CD4-positive, alpha-beta memory T cell (primary cell): ENCODE results near the gene LYVE1. TPM values are rescaled to one million over a fixed set of nuclear protein-coding genes. Genes with fewer than 3 reads are reported as not detected.

Experiments used
- CTCF ChIA-PET: fragments of 350-600 bp; sonication (Branson Sonifier 250); formaldehyde crosslinking; loops from one replicate; lab custom pipeline; 2021; ENCODE audit warnings: inconsistent platforms; ENCODE audit not compliant: partially characterized antibody; lab: Charles Lee
- POLR2A ChIA-PET: fragments of 350-600 bp; sonication (Branson Sonifier 250); formaldehyde crosslinking; loops from one replicate; lab custom pipeline; 2021; ENCODE audit not compliant: partially characterized antibody; lab: Charles Lee
- DNase-seq, 5 donors: peaks; one replicate each; pipeline versions ENCODE4 v3.0.0 to v3.0.0-alpha.2; 2020 to 2022; ENCODE audit warnings: mixed read lengths in 1 of 5
- H3K27ac ChIP-seq: one replicate; pipeline ENCODE4 v1.7.0; 2013; ENCODE audit warnings: low read depth, low read length
- H3K27me3 ChIP-seq: 2 replicates; pipeline ENCODE4 v1.7.0; 2013; ENCODE audit warnings: mild to moderate bottlenecking, low read length, moderate library complexity; ENCODE audit not compliant: insufficient read depth
- H3K36me3 ChIP-seq: 2 replicates; pipeline ENCODE4 v1.7.0; 2013; ENCODE audit warnings: mild to moderate bottlenecking, low read length, moderate library complexity; ENCODE audit not compliant: insufficient read depth
- H3K4me1 ChIP-seq: 2 replicates; pipeline ENCODE4 v1.7.0; 2013; ENCODE audit warnings: mild to moderate bottlenecking, low read length, moderate library complexity; ENCODE audit not compliant: insufficient read depth
- H3K4me3 ChIP-seq, 2 donors: one replicate each; pipeline ENCODE4 v1.7.0; 2013; ENCODE audit warnings: low read length in 2 of 2, mild to moderate bottlenecking in 1 of 2
- H3K9me3 ChIP-seq, 2 donors: one replicate each; pipeline ENCODE4 v1.7.0; 2013; ENCODE audit warnings: low read length in 2 of 2, control low read depth in 1 of 2; ENCODE audit not compliant: control insufficient read depth in 1 of 2
- H3K27ac Mint-ChIP-seq, 7 donors: one replicate each; pipeline ENCODE4 v1.8.0; 2020 to 2021; ENCODE audit warnings: mixed read lengths in 7 of 7, mild to moderate bottlenecking in 6 of 7, inconsistent platforms in 3 of 7, moderate library complexity in 3 of 7
- H3K27me3 Mint-ChIP-seq, 2 donors: one replicate each; pipeline ENCODE4 v1.8.0; 2020 to 2021; ENCODE audit warnings: mixed read lengths in 2 of 2
- H3K36me3 Mint-ChIP-seq, 2 donors: one replicate each; pipeline ENCODE4 v1.8.0; 2020 to 2021; ENCODE audit warnings: mixed read lengths in 2 of 2, inconsistent platforms in 1 of 2, mild to moderate bottlenecking in 1 of 2
- H3K4me1 Mint-ChIP-seq, 4 donors: one replicate each; pipeline ENCODE4 v1.8.0; 2020 to 2021; ENCODE audit warnings: mixed read lengths in 4 of 4, mild to moderate bottlenecking in 1 of 4
- H3K4me3 Mint-ChIP-seq, 8 donors: one replicate each; pipeline ENCODE4 v1.8.0; 2020 to 2021; ENCODE audit warnings: mixed read lengths in 8 of 8, mild to moderate bottlenecking in 7 of 8, moderate library complexity in 6 of 8, inconsistent platforms in 3 of 8
- H3K9me3 Mint-ChIP-seq, 8 donors: one replicate each; pipeline ENCODE4 v1.8.0; 2020 to 2021; ENCODE audit warnings: mixed read lengths in 8 of 8, mild to moderate bottlenecking in 5 of 8, inconsistent platforms in 3 of 8, moderate library complexity in 1 of 8
- intact Hi-C: fragments of 100-400 bp; cut with micrococcal nuclease; formaldehyde crosslinking; loops from one replicate; pipeline ENCODE4 v1.15.1; 2023
- polyA plus RNA-seq, 2 donors: library from polyadenylated mRNA; unstranded; fragments of 300-500 nt; fragmentation: Illumina TruSeq; gene quantifications; one replicate each; pipeline ENCODE4 v1.2.3, GENCODE V29; 2021
- total RNA-seq, 2 experiments: library from RNA; stranded (reverse); gene quantifications; one replicate each; pipeline ENCODE4 v1.2.3, GENCODE V29; 2021

Gene LYVE1
- total and polyA plus RNA-seq, 4 experiments from 2014 or later, result not detected

DNA sequence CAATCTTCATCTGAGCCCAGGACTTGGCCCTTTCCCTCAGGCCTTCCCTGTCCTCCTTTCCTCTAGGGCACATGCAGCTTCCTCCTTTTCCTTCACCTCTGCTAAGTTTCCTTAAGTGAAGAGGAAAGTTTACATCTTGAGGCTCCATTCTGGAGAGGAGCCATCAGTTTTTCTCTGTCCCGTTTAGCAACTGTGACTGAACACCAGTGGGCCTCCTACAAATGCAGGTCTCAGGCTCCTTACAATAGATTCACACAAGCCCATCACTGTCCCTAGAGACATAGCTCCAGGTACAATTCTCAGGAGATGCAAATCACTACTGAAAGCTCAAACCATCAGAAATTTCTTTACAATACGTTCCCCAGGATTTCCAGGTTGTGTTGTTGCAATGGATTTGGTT is 23.3 kb upstream of the LYVE1 start:
- Mint-ChIP-seq H3K4me1 (no peaks in the 10 kb centered on the region), H3K27me3 (peaks cover 7 to 14% of the 10 kb centered on the region in 2 donors), H3K27ac (no peak overlapping the region), H3K36me3 (no peaks in the 10 kb centered on the region), H3K4me3 (no peak overlapping the region), H3K9me3 (peaks cover 0 to 6% (median 3%) of the 10 kb centered on the region in 8 donors)
- H3K27me3 ChIP-seq, result no peaks in the 10 kb centered on the region
- intact Hi-C loops, result no loop called here
- ChIA-PET POLR2A (no interaction called here), CTCF (no interaction called here)
- no peaks in the 10 kb centered on the region for H3K9me3 ChIP-seq
- H3K4me1 ChIP-seq, result no peaks in the 10 kb centered on the region
- no peak overlapping the region for H3K27ac ChIP-seq
- H3K36me3 ChIP-seq, result no peaks in the 10 kb centered on the region
- no peak for DNase-seq
- H3K4me3 ChIP-seq, result no peak overlapping the region

DNA sequence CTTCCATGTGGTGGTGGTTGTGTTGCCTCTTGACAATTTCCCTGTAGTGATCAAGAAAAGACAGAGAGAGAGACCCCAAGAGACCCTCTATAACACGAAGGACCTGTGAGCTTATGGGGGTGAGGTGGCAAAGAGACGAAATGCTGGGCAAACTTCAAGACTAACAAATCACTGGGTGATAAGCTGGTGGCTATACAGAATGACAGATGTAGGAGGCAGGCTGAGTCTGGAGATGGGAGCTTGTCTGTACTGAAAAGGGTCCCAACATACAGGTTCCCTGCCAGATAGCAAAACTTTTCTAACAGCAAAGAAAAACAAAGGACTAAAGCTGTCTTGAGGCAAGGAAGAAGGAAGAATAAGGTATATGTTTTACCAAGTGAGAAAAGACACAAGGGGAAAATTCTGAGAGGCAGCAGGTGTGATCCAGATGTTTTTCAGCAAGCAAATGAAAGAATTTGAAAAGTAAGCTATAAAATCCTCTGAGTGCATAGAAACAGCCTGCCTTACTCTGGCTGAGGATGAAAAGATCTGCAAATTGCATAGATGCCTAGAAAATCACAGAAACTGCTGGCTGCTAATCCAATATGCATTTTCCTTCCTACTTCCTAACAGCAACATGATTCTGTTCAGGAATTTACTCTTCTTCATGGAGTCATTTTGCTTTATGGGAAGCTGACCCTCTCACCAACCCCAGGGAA is 21.9 kb upstream of the LYVE1 start:
- Mint-ChIP-seq H3K27ac (no peak overlapping the region), H3K9me3 (no peaks in the 10 kb centered on the region), H3K27me3 (peaks cover 6 to 11% of the 10 kb centered on the region in 2 donors), H3K36me3 (no peaks in the 10 kb centered on the region), H3K4me1 (no peaks in the 10 kb centered on the region), H3K4me3 (no peak overlapping the region)
- POLR2A ChIA-PET, result no interaction called here
- Histone ChIP-seq H3K9me3 (no peaks in the 10 kb centered on the region), H3K27me3 (no peaks in the 10 kb centered on the region), H3K27ac (no peak overlapping the region), H3K4me3 (no peak overlapping the region), H3K36me3 (no peaks in the 10 kb centered on the region), H3K4me1 (no peaks in the 10 kb centered on the region)
- intact Hi-C loops, result no loop called here
- no peak for DNase-seq
- CTCF ChIA-PET, result interaction anchor here (1.3 kb wide), 1 partner anchor 9 kb away, joined by 4 read pairs; no protein-coding TSS in a partner anchor

DNA sequence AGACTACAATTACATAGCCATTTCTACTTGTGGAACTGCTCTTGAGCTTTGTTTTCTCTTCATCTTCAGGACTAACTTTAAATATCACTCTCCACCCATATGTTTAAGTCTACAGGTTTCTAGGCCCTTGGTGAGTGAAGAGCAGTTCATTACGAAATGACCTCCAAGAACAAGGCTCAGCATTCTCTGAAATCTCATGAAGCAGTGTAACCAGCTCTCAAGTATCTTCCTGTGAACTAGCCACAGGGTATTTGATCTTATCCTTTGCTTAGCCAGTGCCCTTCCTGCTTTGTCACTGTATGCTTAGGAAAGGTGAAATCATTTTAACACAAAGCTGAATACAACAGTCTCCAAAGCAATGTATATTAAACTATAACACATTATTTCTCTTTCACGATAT is 20.4 kb upstream of the LYVE1 start:
- H3K27ac Mint-ChIP-seq, result no peak overlapping the region
- peaks cover 6 to 11% of the 10 kb centered on the region in 2 donors for H3K27me3 Mint-ChIP-seq
- H3K27ac ChIP-seq, result no peak overlapping the region
- no peak overlapping the region for H3K4me3 Mint-ChIP-seq
- no peaks in the 10 kb centered on the region for H3K27me3 ChIP-seq
- no peak for DNase-seq
- no peaks in the 10 kb centered on the region for H3K36me3 Mint-ChIP-seq
- intact Hi-C loops, result no loop called here
- CTCF ChIA-PET, result no interaction called here
- H3K4me3 ChIP-seq, result no peak overlapping the region
- no peaks in the 10 kb centered on the region for H3K36me3 ChIP-seq
- no peaks in the 10 kb centered on the region for H3K4me1 Mint-ChIP-seq
- H3K9me3 ChIP-seq, result no peaks in the 10 kb centered on the region
- no peaks in the 10 kb centered on the region for H3K9me3 Mint-ChIP-seq
- POLR2A ChIA-PET, result no interaction called here
- H3K4me1 ChIP-seq, result no peaks in the 10 kb centered on the region

DNA sequence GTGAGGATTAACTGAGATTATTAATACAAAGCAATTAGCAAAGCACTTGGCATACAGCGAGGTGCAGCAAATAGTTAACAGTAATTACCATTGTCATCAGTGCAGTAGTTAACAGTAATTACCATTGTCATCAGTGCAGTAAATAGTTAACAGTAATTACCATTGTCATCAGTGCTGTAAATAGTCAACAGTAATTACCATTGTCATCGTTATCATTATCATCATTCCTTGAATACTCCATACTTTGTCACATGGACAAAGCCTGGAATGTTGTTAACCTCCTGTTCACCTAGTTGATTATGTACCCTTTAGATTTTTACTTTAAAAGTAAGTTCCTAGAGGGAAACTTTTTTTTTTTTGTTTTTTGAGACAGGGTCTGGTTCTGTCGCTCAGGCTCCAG is 19.5 kb upstream of the LYVE1 start:
- intact Hi-C loops, result no loop called here
- POLR2A ChIA-PET, result no interaction called here

DNA sequence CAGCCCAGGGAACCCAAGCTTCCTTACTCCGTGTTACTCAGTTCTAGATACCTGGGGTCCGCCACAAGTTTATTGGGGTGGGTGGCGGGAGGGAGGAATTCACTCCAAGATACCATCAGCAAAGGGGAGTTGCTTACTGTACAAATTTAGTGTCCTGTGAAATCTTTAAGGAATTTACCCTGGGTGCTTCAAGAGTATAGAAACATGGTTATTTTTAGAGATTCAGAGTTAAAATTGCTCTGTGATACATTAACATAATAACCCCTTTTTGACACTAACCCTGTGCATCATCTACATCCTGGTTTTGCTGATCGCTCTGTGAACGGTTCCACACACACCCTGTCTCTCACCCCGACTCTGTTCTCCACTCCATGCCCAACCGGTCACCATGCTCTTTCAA is 18.9 kb upstream of the LYVE1 start:
- Histone ChIP-seq H3K9me3 (no peaks in the 10 kb centered on the region), H3K27me3 (no peaks in the 10 kb centered on the region), H3K36me3 (no peaks in the 10 kb centered on the region), H3K27ac (no peak overlapping the region), H3K4me1 (no peaks in the 10 kb centered on the region), H3K4me3 (no peak overlapping the region)
- Mint-ChIP-seq H3K9me3 (no peaks in the 10 kb centered on the region), H3K27ac (no peak overlapping the region), H3K27me3 (peaks cover 8 to 10% of the 10 kb centered on the region in 2 donors), H3K4me1 (no peaks in the 10 kb centered on the region), H3K36me3 (no peaks in the 10 kb centered on the region), H3K4me3 (no peak overlapping the region)
- DNase-seq, result no peak
- intact Hi-C loops, result no loop called here
- ChIA-PET CTCF (no interaction called here), POLR2A (no interaction called here)

More for the DNA sequence above, 19.5 kb upstream of the LYVE1 start:
- Histone ChIP-seq H3K27me3 (no peaks in the 10 kb centered on the region), H3K9me3 (no peaks in the 10 kb centered on the region), H3K4me3 (no peak overlapping the region), H3K36me3 (no peaks in the 10 kb centered on the region), H3K27ac (no peak overlapping the region), H3K4me1 (no peaks in the 10 kb centered on the region)
- Mint-ChIP-seq H3K4me3 (no peak overlapping the region), H3K27me3 (peaks cover 7% of the 10 kb centered on the region in 2 donors), H3K36me3 (no peaks in the 10 kb centered on the region), H3K27ac (no peak overlapping the region), H3K4me1 (no peaks in the 10 kb centered on the region), H3K9me3 (no peaks in the 10 kb centered on the region)
- no peak for DNase-seq
- CTCF ChIA-PET, result no interaction called here

DNA sequence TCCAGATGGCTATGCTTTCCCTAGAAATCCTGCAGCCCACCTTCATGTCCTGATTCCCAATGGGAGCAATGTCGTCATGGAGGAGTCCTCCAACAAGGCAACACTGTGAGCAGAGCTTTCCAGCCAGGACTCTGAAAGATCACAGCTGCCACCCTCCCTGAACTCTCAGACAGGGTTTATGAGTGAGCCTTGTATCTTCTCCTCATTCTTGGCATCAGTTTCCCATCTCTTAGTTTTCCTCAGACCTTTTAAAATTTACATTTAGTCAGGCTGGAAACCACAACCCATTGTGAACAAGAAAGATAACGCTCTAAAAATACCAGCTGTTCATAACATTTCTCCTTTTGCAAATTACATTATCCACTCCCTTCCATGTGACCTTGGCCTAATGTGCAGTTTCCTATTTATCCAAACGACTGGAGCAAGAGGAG is 15.6 kb upstream of the LYVE1 start:
- no peaks in the 10 kb centered on the region for H3K27me3 ChIP-seq
- CTCF ChIA-PET, result interaction anchor here (1.0 kb wide), 1 partner anchor 178 kb away, joined by 3 read pairs; no protein-coding TSS in a partner anchor
- Mint-ChIP-seq H3K4me3 (no peak overlapping the region), H3K27ac (no peak overlapping the region), H3K36me3 (no peaks in the 10 kb centered on the region), H3K27me3 (peaks cover 5 to 8% of the 10 kb centered on the region in 2 donors), H3K4me1 (no peaks in the 10 kb centered on the region), H3K9me3 (no peaks in the 10 kb centered on the region)
- no peaks in the 10 kb centered on the region for H3K36me3 ChIP-seq
- POLR2A ChIA-PET, result no interaction called here
- H3K4me3 ChIP-seq, result no peak overlapping the region
- intact Hi-C loops, result no loop called here
- H3K27ac ChIP-seq, result no peak overlapping the region
- H3K9me3 ChIP-seq, result no peaks in the 10 kb centered on the region
- no peak for DNase-seq
- H3K4me1 ChIP-seq, result no peaks in the 10 kb centered on the region

DNA sequence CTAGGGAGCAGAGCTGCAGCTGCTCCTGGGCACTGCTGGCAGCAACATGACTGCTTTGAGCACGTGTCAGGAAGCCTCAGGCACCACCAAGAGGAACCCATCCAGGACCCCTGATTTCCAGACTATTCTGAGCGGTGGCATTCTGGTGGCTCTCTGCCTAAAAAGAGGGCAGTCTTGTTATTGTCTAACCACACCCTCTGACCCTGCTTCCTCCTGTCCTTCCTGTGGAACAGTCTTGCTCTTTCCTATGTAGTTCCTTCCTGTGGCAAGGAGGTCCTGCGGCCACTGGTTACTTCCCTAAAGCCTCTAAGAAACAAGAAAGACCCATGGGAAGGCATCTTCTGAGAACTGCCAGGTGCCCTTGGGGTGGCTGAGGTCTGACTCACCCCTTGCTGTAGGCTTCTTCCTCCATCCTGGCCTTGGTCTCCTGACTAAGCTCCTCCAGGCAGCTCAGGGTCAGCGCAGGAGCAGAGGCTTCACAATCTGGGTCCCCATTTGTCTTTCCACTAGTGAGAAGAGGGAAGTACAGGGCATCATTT is 13.1 kb upstream of the LYVE1 start:
- no peaks in the 10 kb centered on the region for H3K9me3 Mint-ChIP-seq
- H3K4me3 ChIP-seq, result no peak overlapping the region
- no peaks in the 10 kb centered on the region for H3K36me3 ChIP-seq
- no peak for DNase-seq
- no peak overlapping the region for H3K4me3 Mint-ChIP-seq
- ChIA-PET POLR2A (no interaction called here), CTCF (interaction anchor here (1.0 to 1.7 kb wide), 2 partner anchors 9 to 40 kb away, joined by 4 to 5 read pairs; partner anchors contain the start of gene RNF141)
- no peaks in the 10 kb centered on the region for H3K4me1 Mint-ChIP-seq
- H3K27me3 Mint-ChIP-seq, result peaks cover 3 to 6% of the 10 kb centered on the region in 2 donors
- intact Hi-C loops, result no loop called here
- H3K4me1 ChIP-seq, result no peaks in the 10 kb centered on the region
- H3K9me3 ChIP-seq, result no peaks in the 10 kb centered on the region
- H3K27ac ChIP-seq, result no peak overlapping the region
- no peaks in the 10 kb centered on the region for H3K36me3 Mint-ChIP-seq
- no peaks in the 10 kb centered on the region for H3K27me3 ChIP-seq
- no peak overlapping the region for H3K27ac Mint-ChIP-seq
